Naive thymus-derived CD4-positive, alpha-beta T cell (primary cell): ENCODE results near the gene NAA15. TPM values are rescaled to one million over a fixed set of nuclear protein-coding genes. Genes with fewer than 3 reads are reported as not detected.
"Not testable (repeated sequence)": the region's sequence is repeated elsewhere in the genome, so short reads cannot be mapped to it uniquely, and the experiment has no call there.

Experiments
- ATAC-seq: fragments of 150-1000 bp; cut with Tn5 transposase; 2 replicates; pipeline ENCODE4 v1.10.0; 2021; ENCODE audit warnings: mild to moderate bottlenecking, moderate library complexity
- CTCF ChIA-PET: fragments of 350-600 bp; sonication (Branson Sonifier 250); formaldehyde crosslinking; loops from one replicate; lab custom pipeline; 2021; ENCODE audit warnings: antibody characterized with exemption; lab: Charles Lee
- POLR2A ChIA-PET: fragments of 350-600 bp; sonication (Branson Sonifier 250); formaldehyde crosslinking; loops from one replicate; lab custom pipeline; 2021; ENCODE audit warnings: antibody characterized with exemption, inconsistent platforms; lab: Charles Lee
- DNase-seq, 9 donors: peaks; one replicate each; pipeline versions ENCODE4 v3.0.0 to v3.0.0-alpha.2; 2020 to 2022; ENCODE audit warnings: mixed read lengths in 1 of 9
- H3K27ac ChIP-seq: one replicate; pipeline ENCODE4 v1.7.0; 2013; ENCODE audit warnings: mild to moderate bottlenecking, low read depth, low read length, moderate library complexity
- H3K27me3 ChIP-seq, 2 donors: one replicate each; pipeline ENCODE4 v1.7.0; 2013; ENCODE audit warnings: low read length in 2 of 2, mild to moderate bottlenecking in 2 of 2, moderate library complexity in 2 of 2; ENCODE audit not compliant: control insufficient read depth in 2 of 2, insufficient read depth in 2 of 2
- H3K36me3 ChIP-seq, 3 experiments: 1 replicate in 2 of 3; 2 replicates in 1 of 3; pipeline ENCODE4 v1.7.0; 2013; ENCODE audit warnings: low read length in 3 of 3, mild to moderate bottlenecking in 3 of 3, moderate library complexity in 1 of 3; ENCODE audit not compliant: insufficient read depth in 3 of 3, control insufficient read depth in 2 of 3
- H3K4me1 ChIP-seq, 2 donors: one replicate each; pipeline ENCODE4 v1.7.0; 2013; ENCODE audit warnings: low read length in 2 of 2, mild to moderate bottlenecking in 2 of 2, moderate library complexity in 1 of 2; ENCODE audit not compliant: control insufficient read depth in 2 of 2, insufficient read depth in 2 of 2
- H3K4me3 ChIP-seq: 2 replicates; pipeline ENCODE4 v1.7.0; 2013; ENCODE audit warnings: mild to moderate bottlenecking, low read length
- H3K9me3 ChIP-seq, 3 experiments: 1 replicate in 2 of 3; 2 replicates in 1 of 3; pipeline ENCODE4 v1.7.0; 2013; ENCODE audit warnings: low read length in 3 of 3; ENCODE audit not compliant: control insufficient read depth in 2 of 3
- H3K27ac Mint-ChIP-seq, 9 donors: one replicate each; pipeline ENCODE4 v1.8.0; 2020 to 2022; ENCODE audit warnings: mixed read lengths in 9 of 9, mild to moderate bottlenecking in 8 of 9, moderate library complexity in 5 of 9, inconsistent platforms in 2 of 9
- H3K27me3 Mint-ChIP-seq, 5 donors: one replicate each; pipeline ENCODE4 v1.8.0; 2021 to 2022; ENCODE audit warnings: mixed read lengths in 5 of 5, mild to moderate bottlenecking in 1 of 5
- H3K36me3 Mint-ChIP-seq, 5 donors: one replicate each; pipeline ENCODE4 v1.8.0; 2020 to 2022; ENCODE audit warnings: mixed read lengths in 5 of 5, mild to moderate bottlenecking in 3 of 5, inconsistent platforms in 1 of 5
- H3K4me1 Mint-ChIP-seq, 7 donors: one replicate each; pipeline ENCODE4 v1.8.0; 2020 to 2022; ENCODE audit warnings: mixed read lengths in 7 of 7, mild to moderate bottlenecking in 3 of 7, inconsistent platforms in 1 of 7
- H3K4me3 Mint-ChIP-seq, 10 donors: one replicate each; pipeline ENCODE4 v1.8.0; 2020 to 2022; ENCODE audit warnings: mild to moderate bottlenecking in 10 of 10, mixed read lengths in 10 of 10, moderate library complexity in 6 of 10, inconsistent platforms in 2 of 10
- H3K9me3 Mint-ChIP-seq, 11 donors: one replicate each; pipeline ENCODE4 v1.8.0; 2020 to 2022; ENCODE audit warnings: mixed read lengths in 11 of 11, mild to moderate bottlenecking in 4 of 11, inconsistent platforms in 1 of 11, moderate library complexity in 1 of 11
- intact Hi-C, 2 donors: fragments of 100-400 bp; cut with micrococcal nuclease; formaldehyde crosslinking; loops; one replicate each; pipeline ENCODE4 v1.15.1; 2023
- polyA plus RNA-seq, 2 donors: library from polyadenylated mRNA; unstranded; fragments of 300-500 nt; fragmentation: Illumina TruSeq; gene quantifications; one replicate each; pipeline ENCODE4 v1.2.3, GENCODE V29; 2021
- total RNA-seq, 6 experiments: library from RNA in 5 of 6; stranded (reverse) in 5 of 6; gene quantifications; 1 replicate in 5 of 6; 2 replicates in 1 of 6; pipeline ENCODE4 v1.2.3 and lab custom pipeline; 2021 to 2026

The NAA15 gene
- 10 to 100 TPM; 41.2 to 67.4 (median 49.0) TPM for total RNA-seq
- polyA plus RNA-seq: 10 to 100 TPM; 35.7 to 40.5 TPM
- 87.0 reads per million, percentile 82 among the genes with 10 or more reads in this experiment for total RNA-seq (lab: John Stamatoyannopoulos, UW)

DNA sequence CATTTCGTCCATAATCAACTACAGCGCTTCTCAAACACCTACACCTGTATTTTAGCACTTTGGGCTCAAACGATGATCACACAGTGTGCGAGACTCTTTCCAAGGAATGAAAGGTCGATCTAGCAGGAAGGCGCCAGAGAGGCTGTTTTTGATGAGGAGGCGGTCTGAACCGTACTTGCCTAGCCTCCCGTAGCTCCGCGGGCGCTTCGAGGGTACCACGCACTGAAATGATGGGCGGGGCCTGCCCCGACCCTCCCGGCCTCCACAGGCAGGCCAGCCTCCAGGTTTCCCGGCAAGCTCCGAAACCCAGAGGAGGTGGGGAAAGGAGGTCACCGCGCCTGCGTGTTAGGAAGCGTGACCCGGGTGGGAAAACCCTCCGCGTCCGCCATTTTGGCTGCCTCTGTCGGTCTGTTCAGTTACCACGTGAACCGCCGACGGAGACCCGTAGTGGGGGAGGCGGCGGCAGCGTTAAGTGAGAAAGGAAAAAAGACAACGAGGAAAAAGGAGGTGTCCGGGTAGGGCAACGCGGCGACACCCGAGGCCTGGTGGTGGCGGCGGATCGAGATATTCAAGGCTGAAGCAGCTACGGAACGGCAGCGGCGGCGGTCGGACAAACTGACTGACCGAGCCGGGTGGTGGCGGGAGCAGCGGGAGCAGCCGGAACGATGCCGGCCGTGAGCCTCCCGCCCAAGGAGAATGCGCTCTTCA, at the start of gene NAA15:
Gene NAA15 (plus strand): TSS at position 393 of the 708 bp plus-strand sequence. CDS start 273 bp downstream, at position 666.
- CTCF ChIA-PET: interaction anchor here (0.7 to 1.9 kb wide), 6 partner anchors 20 to 271 kb away, joined by 3 to 6 read pairs (median 3); no protein-coding TSS in a partner anchor
- intact Hi-C loops: loop anchor here (1.0 to 10.0 kb wide), 16 partner anchors 36 to 1924 kb away; partner anchors contain the start of genes ELMOD2 (in 2 of the 2), MAML3 (in 2 of the 2), NOCT (in 2 of the 2) and SETD7 (in 2 of the 2)

DNA sequence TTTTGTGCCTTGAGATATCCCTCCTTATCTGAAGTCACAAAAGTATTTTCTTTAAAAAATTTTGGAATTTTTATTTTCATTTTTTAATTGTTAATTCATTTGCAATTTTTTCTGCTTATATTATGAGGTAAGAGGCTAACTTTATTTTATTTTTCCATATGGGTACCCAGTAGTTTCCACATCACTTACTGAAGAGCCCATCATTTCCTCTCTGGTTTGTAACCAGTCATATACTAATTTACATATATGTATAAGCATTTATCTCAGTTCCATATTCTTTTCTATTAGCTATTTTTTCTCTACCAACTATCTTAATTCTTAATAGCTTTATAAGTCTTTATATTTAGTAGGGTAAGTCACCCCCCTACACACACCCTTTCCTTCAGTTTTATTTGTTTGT, 48.3 kb upstream of the NAA15 start:
- no peak overlapping the region for H3K27ac ChIP-seq
- no peak for ATAC-seq
- no peak for DNase-seq
- H3K27me3 ChIP-seq: no peaks in the 10 kb centered on the region
- H3K36me3 Mint-ChIP-seq: no peaks in the 10 kb centered on the region
- no peaks in the 10 kb centered on the region for H3K9me3 ChIP-seq
- H3K4me3 ChIP-seq: no peak overlapping the region
- no peaks in the 10 kb centered on the region for H3K4me1 Mint-ChIP-seq
- no peaks in the 10 kb centered on the region for H3K36me3 ChIP-seq
- H3K27ac Mint-ChIP-seq: no peak overlapping the region
- H3K4me1 ChIP-seq: no peaks in the 10 kb centered on the region
- H3K27me3 Mint-ChIP-seq: peaks cover 0 to 23% (median 0%) of the 10 kb centered on the region in 5 donors
- no peak overlapping the region for H3K4me3 Mint-ChIP-seq
- intact Hi-C loops: no loop called here
- no peaks in the 10 kb centered on the region for H3K9me3 Mint-ChIP-seq
- ChIA-PET CTCF (no interaction called here), POLR2A (no interaction called here)

More for the DNA sequence above, at the start of gene NAA15:
- ATAC-seq (peak; percentile 95), DNase-seq (peak; percentile 88 to 99 (median 97))
- no peaks in the 10 kb centered on the region for H3K27me3 ChIP-seq
- Mint-ChIP-seq H3K27ac (peak within 1 kb of the TSS; percentile 97 to 100 (median 99)), H3K9me3 (peaks cover 0 to 4% (median 0%) of the 10 kb centered on the region in 11 donors), H3K4me3 (peak within 1 kb of the TSS; percentile 96 to 100 (median 100)), H3K4me1 (peaks cover 17 to 76% (median 58%) of the 10 kb centered on the region in 7 donors), H3K27me3 (no peaks in the 10 kb centered on the region), H3K36me3 (peaks cover 8 to 18% (median 14%) of the 10 kb centered on the region in 5 donors)
- no peaks in the 10 kb centered on the region for H3K9me3 ChIP-seq
- peak within 1 kb of the TSS; percentile 92 for H3K27ac ChIP-seq
- peak within 1 kb of the TSS; percentile 83 for H3K4me3 ChIP-seq
- peaks cover 22 to 28% of the 10 kb centered on the region in 2 donors for H3K4me1 ChIP-seq
- peaks cover 0 to 7% (median 0%) of the 10 kb centered on the region in 3 experiments for H3K36me3 ChIP-seq
- POLR2A ChIA-PET: interaction anchor here (0.6 to 3.3 kb wide), 20 partner anchors 9 to 1223 kb away, joined by 3 to 36 read pairs (median 4); partner anchors contain the start of genes ELF2, ELMOD2, NOCT and RAB33B

DNA sequence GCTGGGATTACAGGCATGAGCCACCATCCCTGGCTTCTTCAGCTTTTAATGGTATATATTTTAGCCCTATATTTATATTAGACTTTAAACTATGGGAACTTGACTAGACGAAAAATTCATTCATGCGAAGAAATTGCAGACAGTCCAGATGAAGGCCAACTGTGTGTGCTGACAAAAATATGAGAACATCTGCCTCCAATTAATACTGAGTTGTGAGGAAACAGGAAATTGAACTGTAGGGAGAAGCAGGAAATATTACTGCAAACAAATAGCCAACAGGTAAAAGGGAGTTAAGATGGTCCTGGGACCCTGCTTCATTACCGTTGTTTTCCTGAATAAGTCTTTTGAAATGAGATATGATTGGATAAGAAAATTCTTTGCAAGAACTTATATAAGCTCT, 47.6 kb upstream of the NAA15 start:
- Histone ChIP-seq H3K27me3 (no peaks in the 10 kb centered on the region), H3K4me1 (no peaks in the 10 kb centered on the region), H3K27ac (no peak overlapping the region), H3K9me3 (no peaks in the 10 kb centered on the region), H3K4me3 (no peak overlapping the region), H3K36me3 (no peaks in the 10 kb centered on the region)
- Mint-ChIP-seq H3K9me3 (no peaks in the 10 kb centered on the region), H3K27me3 (peaks cover 0 to 22% (median 0%) of the 10 kb centered on the region in 5 donors), H3K27ac (no peak overlapping the region), H3K4me1 (no peaks in the 10 kb centered on the region), H3K4me3 (no peak overlapping the region), H3K36me3 (no peaks in the 10 kb centered on the region)
- DNase-seq: no peak
- ChIA-PET POLR2A (no interaction called here), CTCF (no interaction called here)
- intact Hi-C loops: no loop called here
- no peak for ATAC-seq

DNA sequence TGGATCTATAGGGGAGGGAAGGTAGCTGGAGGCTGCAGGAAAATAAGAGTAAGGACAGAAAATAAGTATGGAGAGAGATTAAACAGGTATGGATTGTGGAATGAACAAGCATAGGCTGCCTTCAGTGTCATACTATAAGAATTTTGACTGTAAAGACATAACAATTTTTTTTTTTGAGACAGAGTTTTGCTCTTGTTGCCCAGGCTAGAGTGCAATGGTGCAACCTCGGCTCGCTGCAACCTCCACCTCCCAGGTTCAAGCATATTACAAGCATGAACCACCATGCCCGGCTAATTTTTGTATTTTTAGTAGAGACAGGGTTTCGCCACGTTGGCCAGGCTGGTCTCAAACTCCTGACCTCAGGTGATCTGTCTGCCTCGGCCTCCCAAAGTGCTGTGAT, 45.7 kb upstream of the NAA15 start:
- H3K4me3 Mint-ChIP-seq, intact Hi-C loops, H3K36me3 ChIP-seq, ATAC-seq, H3K27me3 ChIP-seq, H3K9me3 Mint-ChIP-seq, H3K4me1 ChIP-seq, H3K4me1 Mint-ChIP-seq, H3K36me3 Mint-ChIP-seq, CTCF ChIA-PET, H3K27ac ChIP-seq, POLR2A ChIA-PET, H3K9me3 ChIP-seq, H3K4me3 ChIP-seq, H3K27ac Mint-ChIP-seq, DNase-seq: not testable (repeated sequence)
- peaks cover 0 to 24% (median 3%) of the 10 kb centered on the region in 5 donors for H3K27me3 Mint-ChIP-seq

DNA sequence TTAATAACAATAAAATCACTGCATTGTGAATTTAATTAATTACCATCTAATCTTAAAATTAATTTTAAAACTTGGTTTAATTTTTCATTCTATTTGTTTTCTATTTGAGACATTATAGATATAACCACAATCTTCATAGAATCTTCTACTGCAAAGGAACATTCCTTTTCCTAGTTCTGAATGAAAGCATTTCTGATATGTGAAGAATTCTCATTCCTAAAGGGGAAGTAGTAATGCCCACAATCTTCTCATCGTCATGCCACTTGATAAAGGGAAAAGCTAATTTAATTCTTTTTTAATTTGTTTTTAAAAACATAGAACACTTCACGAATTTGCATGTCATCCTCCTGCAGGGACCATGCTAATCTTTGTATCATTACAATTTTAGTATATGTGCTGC, 45.0 kb upstream of the NAA15 start:
- ChIA-PET CTCF (interaction anchor here (1.0 kb wide), 1 partner anchor 10 kb away, joined by 3 read pairs; no protein-coding TSS in a partner anchor), POLR2A (no interaction called here)
- no peak for DNase-seq
- intact Hi-C loops: no loop called here
- no peak overlapping the region for H3K4me3 Mint-ChIP-seq
- H3K36me3 Mint-ChIP-seq: no peaks in the 10 kb centered on the region
- Histone ChIP-seq H3K27me3 (no peaks in the 10 kb centered on the region), H3K36me3 (no peaks in the 10 kb centered on the region), H3K4me3 (no peak overlapping the region), H3K27ac (no peak overlapping the region), H3K9me3 (no peaks in the 10 kb centered on the region), H3K4me1 (no peaks in the 10 kb centered on the region)
- H3K27ac Mint-ChIP-seq: no peak overlapping the region
- H3K27me3 Mint-ChIP-seq: peaks cover 0 to 22% (median 3%) of the 10 kb centered on the region in 5 donors
- H3K9me3 Mint-ChIP-seq: no peaks in the 10 kb centered on the region
- ATAC-seq: no peak
- H3K4me1 Mint-ChIP-seq: no peaks in the 10 kb centered on the region

DNA sequence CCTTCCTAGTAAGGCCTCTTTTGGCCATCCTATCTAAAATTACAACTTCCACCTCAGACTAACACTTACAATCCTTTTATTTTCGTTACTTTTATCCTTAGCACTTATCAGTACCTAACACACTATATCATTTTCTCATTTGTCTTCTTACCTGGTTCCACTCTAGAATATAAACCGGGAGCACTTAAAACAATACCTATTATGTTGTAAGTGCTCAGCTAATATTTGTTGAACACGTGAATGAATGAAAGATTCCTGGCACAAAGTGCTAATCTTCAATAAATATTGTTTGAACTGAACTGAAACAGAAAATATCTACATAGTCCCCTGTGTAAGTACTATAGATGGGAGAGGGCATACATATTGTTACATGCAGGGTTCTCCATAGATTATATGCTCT, 35.7 kb upstream of the NAA15 start:
- Histone ChIP-seq H3K27ac (no peak overlapping the region), H3K9me3 (no peaks in the 10 kb centered on the region), H3K4me3 (no peak overlapping the region), H3K36me3 (no peaks in the 10 kb centered on the region), H3K27me3 (no peaks in the 10 kb centered on the region), H3K4me1 (peaks cover 12 to 14% of the 10 kb centered on the region in 2 donors)
- ChIA-PET POLR2A (interaction anchor here (0.6 to 0.7 kb wide), 4 partner anchors 19 to 183 kb away, joined by 3 read pairs; no protein-coding TSS in a partner anchor), CTCF (interaction anchor here (1.6 kb wide), 1 partner anchor 30 kb away, joined by 6 read pairs; no protein-coding TSS in a partner anchor)
- H3K27me3 Mint-ChIP-seq: peaks cover 0 to 22% (median 0%) of the 10 kb centered on the region in 5 donors
- H3K4me1 Mint-ChIP-seq: peaks cover 9 to 20% (median 14%) of the 10 kb centered on the region in 7 donors
- H3K4me3 Mint-ChIP-seq: no peak overlapping the region
- no peak for DNase-seq
- no peak overlapping the region for H3K27ac Mint-ChIP-seq
- no peaks in the 10 kb centered on the region for H3K9me3 Mint-ChIP-seq
- H3K36me3 Mint-ChIP-seq: no peaks in the 10 kb centered on the region
- intact Hi-C loops: loop anchor here (1.0 to 2.0 kb wide), 4 partner anchors 13 to 87 kb away; no protein-coding TSS in a partner anchor
- ATAC-seq: no peak
